GM19043 (cell line): ENCODE results near the gene GCSAM.
"Not testable (repeated sequence)": the region's sequence is repeated elsewhere in the genome, so short reads cannot be mapped to it uniquely, and the experiment has no call there.

ENCODE experiments used
- ATAC-seq: cut with Tn5 transposase; IDR thresholded peaks from one replicate; pipeline ENCODE4 v1.9.1; 2021; ENCODE audit warnings: low read depth; ENCODE audit not compliant: unreplicated experiment

The GCSAM gene

DNA sequence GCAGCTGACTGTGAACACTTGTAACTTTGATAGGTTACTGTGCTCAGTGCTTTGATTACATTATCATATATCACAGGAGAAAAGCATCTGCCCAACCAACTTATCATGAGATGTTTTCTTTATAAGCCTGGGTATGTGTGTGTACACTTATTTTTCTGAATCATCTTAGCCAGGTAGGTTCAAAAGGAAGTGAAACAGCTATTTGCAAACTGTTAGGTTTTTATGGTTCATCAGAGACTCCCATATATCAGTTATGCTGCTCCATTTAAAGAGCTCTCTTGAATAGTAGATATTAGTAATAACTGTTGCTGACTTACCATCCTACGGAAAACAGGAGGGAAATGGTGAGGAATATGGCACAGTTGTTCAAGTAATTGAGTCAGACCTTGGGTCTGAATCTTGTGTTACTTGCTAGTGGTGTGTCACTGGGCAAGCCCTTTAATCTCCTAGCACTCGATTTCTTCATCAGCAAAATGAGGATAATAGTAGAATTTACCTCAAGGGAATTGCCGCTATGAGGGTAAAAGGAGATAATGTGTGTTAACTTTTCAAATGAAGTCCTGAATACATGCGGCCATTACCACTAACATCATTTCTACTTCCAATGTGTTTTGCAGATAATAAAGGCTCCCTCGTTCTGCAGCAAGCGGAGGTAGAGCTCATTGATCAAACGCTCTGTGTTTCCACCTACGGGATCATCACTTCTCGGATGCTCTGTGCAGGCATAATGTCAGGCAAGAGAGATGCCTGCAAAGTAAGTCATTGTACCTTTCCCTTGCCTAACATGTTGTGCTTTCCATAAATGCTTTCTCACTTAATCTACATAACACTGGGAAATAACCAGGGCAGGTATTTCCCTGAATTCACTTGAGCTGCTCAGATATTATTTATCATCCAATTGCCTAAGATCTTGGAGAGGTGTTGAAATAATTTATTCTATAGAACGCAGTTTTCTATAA, 54.6 kb downstream of the GCSAM start:
- no peak for ATAC-seq

GRCh38 chr3:112074616-112075497, 58.2 kb downstream of the GCSAM start:
- ATAC-seq, result no peak

- ATAC-seq, result no peak
Observed at GRCh38 chr3:112074006-112074405, 59.0 kb downstream of the GCSAM start.

- ATAC-seq, result not testable (repeated sequence)
Observed at GRCh38 chr3:112072387-112073060, 60.5 kb downstream of the GCSAM start.
